ENCODE results near the gene RMDN3.

RMDN3 gene, protein sequence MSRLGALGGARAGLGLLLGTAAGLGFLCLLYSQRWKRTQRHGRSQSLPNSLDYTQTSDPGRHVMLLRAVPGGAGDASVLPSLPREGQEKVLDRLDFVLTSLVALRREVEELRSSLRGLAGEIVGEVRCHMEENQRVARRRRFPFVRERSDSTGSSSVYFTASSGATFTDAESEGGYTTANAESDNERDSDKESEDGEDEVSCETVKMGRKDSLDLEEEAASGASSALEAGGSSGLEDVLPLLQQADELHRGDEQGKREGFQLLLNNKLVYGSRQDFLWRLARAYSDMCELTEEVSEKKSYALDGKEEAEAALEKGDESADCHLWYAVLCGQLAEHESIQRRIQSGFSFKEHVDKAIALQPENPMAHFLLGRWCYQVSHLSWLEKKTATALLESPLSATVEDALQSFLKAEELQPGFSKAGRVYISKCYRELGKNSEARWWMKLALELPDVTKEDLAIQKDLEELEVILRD

DNA sequence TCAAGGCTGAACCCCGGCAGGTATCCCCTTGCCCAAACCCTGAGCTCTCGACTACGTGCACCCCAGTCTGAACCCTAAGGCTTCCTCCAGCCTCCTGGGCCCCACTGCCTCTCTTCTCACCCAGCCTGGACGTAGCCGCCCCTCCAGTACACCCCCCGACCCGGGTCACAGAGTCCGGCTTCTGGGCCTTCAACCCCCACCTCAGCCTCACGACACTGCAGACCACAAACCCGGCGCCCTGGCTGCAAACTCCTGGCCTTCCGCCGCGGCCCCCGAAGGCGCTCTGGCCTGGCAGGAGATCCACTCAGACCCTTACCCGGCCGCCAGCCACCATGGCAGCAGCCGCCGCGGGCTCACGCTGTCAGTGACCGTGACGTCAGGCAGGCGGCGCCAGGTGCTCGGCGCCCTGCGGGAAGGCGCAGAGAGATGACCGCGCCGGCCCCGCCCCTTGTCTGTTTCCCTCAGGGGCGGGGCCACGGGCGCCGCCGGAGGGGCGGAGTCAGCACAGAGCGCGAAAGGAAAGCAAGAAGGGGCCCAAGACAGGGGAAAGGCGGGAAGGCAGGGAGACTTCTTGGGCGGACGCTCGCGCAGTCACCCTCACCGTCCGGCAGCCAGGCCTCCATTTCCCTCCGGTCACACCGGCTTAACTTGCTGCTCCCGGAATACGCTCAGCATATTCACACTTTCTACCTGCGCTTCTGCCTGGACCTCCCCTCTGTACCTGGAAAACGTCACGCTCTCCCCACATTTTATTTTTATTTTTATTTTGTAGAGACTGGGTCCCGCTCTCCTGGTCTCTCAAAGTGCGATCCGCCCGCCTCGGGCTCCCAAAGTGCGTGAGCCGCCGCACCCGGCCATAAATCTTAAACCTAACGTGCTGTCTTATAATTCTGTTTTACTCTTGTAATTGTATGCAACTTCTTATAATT lies at the start of gene RMDN3:
Gene RMDN3, minus strand, starts transcription at position 372 of the 929 bp plus-strand sequence. CDS start 471 bp downstream, outside the sequence.
- peak within 1 kb of the TSS; percentile 75 to 85 for H3K27ac ChIP-seq
- peaks cover 15 to 30% (median 18%) of the 10 kb centered on the region in 3 donors for H3K36me3 ChIP-seq
- H3K4me3 ChIP-seq, result peak within 1 kb of the TSS; percentile 82 to 91
- H3K9me3 ChIP-seq, result no peaks in the 10 kb centered on the region
- TF ChIP-seq, protein P1, sequence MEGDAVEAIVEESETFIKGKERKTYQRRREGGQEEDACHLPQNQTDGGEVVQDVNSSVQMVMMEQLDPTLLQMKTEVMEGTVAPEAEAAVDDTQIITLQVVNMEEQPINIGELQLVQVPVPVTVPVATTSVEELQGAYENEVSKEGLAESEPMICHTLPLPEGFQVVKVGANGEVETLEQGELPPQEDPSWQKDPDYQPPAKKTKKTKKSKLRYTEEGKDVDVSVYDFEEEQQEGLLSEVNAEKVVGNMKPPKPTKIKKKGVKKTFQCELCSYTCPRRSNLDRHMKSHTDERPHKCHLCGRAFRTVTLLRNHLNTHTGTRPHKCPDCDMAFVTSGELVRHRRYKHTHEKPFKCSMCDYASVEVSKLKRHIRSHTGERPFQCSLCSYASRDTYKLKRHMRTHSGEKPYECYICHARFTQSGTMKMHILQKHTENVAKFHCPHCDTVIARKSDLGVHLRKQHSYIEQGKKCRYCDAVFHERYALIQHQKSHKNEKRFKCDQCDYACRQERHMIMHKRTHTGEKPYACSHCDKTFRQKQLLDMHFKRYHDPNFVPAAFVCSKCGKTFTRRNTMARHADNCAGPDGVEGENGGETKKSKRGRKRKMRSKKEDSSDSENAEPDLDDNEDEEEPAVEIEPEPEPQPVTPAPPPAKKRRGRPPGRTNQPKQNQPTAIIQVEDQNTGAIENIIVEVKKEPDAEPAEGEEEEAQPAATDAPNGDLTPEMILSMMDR (IDR thresholded peaks at IDR 0.05), result no peak
- peak; percentile 87 to 96 for DNase-seq
- intact Hi-C loops (cut with DNase I; ENCODE audit: low total_unique reads), result no loop called here
- H3K27me3 ChIP-seq, result no peaks in the 10 kb centered on the region
- H3K4me1 ChIP-seq, result peaks cover 0 to 23% (median 13%) of the 10 kb centered on the region in 4 donors

DNA sequence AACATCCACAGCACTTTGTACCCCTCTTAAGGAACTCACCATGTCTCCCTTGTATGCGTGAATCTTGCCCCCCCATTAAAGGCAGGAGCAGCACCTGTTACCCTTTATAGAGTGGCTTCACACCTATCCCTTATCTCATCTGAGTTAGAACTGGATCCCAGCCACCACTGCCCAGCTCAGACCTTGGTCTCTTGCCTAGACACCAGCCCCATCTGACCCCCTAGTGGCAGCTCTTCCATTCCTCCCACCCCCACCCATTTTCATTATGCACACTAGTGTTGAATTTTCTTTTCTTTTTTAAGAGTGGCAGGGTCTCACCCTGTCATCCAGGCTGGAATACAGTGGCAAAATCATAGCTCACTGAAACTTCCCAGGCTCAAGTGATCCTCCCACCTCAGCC lies 48.6 kb upstream of the RMDN3 start:
- Histone ChIP-seq H3K9me3 (no peaks in the 10 kb centered on the region), H3K4me3 (no peak overlapping the region), H3K27ac (no peak overlapping the region), H3K27me3 (no peaks in the 10 kb centered on the region), H3K4me1 (peaks cover 0 to 29% (median 14%) of the 10 kb centered on the region in 4 donors), H3K36me3 (peaks cover 0 to 10% (median 2%) of the 10 kb centered on the region in 3 donors)
- intact Hi-C loops (cut with DNase I; ENCODE audit: low total_unique reads), result loop anchor here (2.0 to 10.0 kb wide), 2 partner anchors 37 to 861 kb away; partner anchors contain the start of gene MGA
- no peak for DNase-seq
- TF ChIP-seq, protein P1 (IDR thresholded peaks at IDR 0.05), result no peak

DNA sequence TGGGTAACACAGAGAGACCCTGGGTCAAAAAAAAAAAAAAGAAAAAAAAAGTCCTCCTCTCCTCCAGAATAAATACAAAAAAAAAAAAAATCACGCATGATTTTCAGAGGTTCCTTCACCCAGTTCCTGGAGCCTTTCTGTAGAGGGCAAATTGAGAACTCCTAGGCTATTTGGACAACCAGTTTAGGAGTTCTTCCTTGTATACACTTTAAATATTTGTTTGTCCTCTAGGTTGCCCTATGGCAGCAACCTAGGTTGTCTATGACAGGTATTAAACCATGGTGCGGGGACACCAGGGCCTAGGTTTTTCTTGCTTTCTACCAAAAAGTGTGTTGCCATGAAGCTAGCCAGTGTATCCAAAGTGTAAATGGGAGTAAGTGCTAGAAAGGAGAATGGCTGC lies 48.0 kb upstream of the RMDN3 start:
- intact Hi-C loops (cut with DNase I; ENCODE audit: low total_unique reads), result loop anchor here (2.0 to 10.0 kb wide), 2 partner anchors 38 to 862 kb away; partner anchors contain the start of gene MGA
- H3K4me3 ChIP-seq, result no peak overlapping the region
- DNase-seq, result no peak
- TF ChIP-seq, protein P1 (IDR thresholded peaks at IDR 0.05), result no peak
- H3K27me3 ChIP-seq, result no peaks in the 10 kb centered on the region
- peaks cover 0 to 26% (median 11%) of the 10 kb centered on the region in 4 donors for H3K4me1 ChIP-seq
- no peak overlapping the region for H3K27ac ChIP-seq
- H3K9me3 ChIP-seq, result no peaks in the 10 kb centered on the region
- H3K36me3 ChIP-seq, result peaks cover 0 to 13% (median 6%) of the 10 kb centered on the region in 3 donors

DNA sequence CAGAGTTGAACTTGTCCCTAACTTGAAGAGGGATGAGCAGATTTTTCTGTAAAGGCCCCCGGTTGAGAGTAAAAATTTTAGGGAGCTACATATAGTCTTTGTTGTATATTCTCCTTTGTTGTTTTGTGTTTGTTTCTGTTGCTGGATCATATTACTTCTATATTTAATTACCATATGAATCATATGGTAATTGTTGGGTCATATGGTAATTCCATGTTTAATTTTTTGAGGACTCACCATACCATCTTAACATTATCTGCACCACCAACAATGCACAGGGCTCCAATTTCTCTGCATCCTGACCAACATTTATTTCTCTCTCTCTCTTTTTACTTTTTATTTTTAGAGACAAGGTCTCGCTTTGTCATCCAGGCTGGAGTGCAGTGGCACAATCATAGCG lies 44.5 kb upstream of the RMDN3 start:
- intact Hi-C loops (cut with DNase I; ENCODE audit: low total_unique reads), result no loop called here
- TF ChIP-seq, protein P1 (IDR thresholded peaks at IDR 0.05), result no peak
- no peak for DNase-seq
- Histone ChIP-seq H3K36me3 (peaks cover 0 to 13% (median 6%) of the 10 kb centered on the region in 3 donors), H3K9me3 (no peaks in the 10 kb centered on the region), H3K27me3 (no peaks in the 10 kb centered on the region), H3K4me3 (no peak overlapping the region), H3K4me1 (peaks cover 0 to 9% (median under 1%) of the 10 kb centered on the region in 4 donors), H3K27ac (no peak overlapping the region)

DNA sequence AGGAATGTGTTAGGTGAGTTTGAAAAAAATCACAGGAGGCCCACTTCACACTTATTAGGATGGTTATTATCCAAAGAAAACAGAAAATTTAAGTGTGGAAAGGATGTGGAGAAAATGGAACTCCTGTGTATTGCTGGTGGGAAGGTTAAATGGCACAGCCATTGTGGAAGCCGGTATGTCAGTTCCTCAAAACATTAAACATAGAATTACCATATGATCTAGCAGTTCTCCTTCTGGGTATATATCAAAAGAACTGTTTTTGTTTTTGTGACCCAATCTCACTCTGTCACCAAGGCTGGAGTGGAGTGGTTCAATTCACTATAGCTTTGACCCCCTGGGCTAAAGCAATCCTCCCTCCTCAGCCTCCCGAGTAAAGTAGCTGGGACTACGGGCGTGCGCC lies 41.5 kb upstream of the RMDN3 start:
- no peak overlapping the region for H3K27ac ChIP-seq
- no peaks in the 10 kb centered on the region for H3K27me3 ChIP-seq
- no peak for DNase-seq
- H3K4me1 ChIP-seq, result peaks cover 0 to 3% (median 0%) of the 10 kb centered on the region in 4 donors
- TF ChIP-seq, protein P1 (IDR thresholded peaks at IDR 0.05), result no peak
- peaks cover 6 to 25% (median 6%) of the 10 kb centered on the region in 3 donors for H3K36me3 ChIP-seq
- H3K4me3 ChIP-seq, result no peak overlapping the region
- intact Hi-C loops (cut with DNase I; ENCODE audit: low total_unique reads), result no loop called here
- no peaks in the 10 kb centered on the region for H3K9me3 ChIP-seq
